Fibroblast of the aortic adventitia (primary cell): ENCODE data around the gene PEPD. TPM values are rescaled to one million over a fixed set of nuclear protein-coding genes. Genes with fewer than 3 reads are reported as not detected.

Experiments used
- DNase-seq: peaks from one replicate; pipeline ENCODE4 v3.0.0-alpha.2; 2010; ENCODE audit warnings: low read depth
- H3K4me3 ChIP-seq: 2 replicates; pipeline ENCODE4 v1.5.1; 2011; ENCODE audit warnings: low read depth, mild to moderate bottlenecking, control low read depth, low read length, moderate library complexity
- total RNA-seq: library from RNA; depleted of rRNA; stranded (reverse); fragments of >200 nt; gene quantifications from 2 replicates; pipeline ENCODE4 v1.2.3, GENCODE V29; 2012; ENCODE audit warnings: low replicate concordance
- TF ChIP-seq, protein P1 (sequence below): IDR thresholded peaks from 2 replicates; pipeline ENCODE4 v1.5.1; 2011; ENCODE audit warnings: mild to moderate bottlenecking, low read length, control low read depth, inconsistent platforms; ENCODE audit not compliant: insufficient read depth

The PEPD gene
- total RNA-seq, 1 donor = 65.0 TPM

DNA sequence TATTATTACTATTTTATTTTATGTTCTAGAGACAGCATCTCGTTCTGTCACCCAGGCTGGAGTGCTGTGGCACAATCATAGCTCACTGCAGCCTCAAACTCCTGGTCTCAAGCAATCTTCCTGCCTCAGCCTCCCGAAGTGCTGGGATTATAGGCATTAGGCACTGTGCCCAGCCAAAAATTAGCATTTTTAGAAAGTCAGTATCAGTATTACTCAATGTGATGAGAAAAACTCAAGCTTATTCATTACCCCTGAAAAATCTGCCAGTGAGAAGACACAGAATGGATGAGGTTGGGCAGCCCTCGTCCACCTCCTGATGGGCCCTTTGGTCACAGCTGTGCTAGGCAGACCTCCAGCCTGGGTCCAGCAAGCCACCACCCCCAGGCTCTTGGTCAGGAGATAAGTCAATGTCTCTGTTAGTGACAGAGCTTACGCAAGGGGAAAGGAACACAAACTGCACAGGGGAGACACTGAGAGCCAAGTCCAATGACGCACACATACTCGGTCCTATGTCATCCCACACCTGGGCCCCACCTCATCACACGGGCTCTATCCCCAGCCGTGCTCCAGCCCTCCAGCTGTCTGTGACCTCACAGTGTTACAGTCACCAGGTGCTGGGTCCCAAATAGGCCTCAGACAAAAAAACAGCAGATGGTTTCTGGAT, 19.8 kb downstream of the PEPD start:
- no peak for DNase-seq
- no peak overlapping the region for H3K4me3 ChIP-seq
- TF ChIP-seq, protein P1, sequence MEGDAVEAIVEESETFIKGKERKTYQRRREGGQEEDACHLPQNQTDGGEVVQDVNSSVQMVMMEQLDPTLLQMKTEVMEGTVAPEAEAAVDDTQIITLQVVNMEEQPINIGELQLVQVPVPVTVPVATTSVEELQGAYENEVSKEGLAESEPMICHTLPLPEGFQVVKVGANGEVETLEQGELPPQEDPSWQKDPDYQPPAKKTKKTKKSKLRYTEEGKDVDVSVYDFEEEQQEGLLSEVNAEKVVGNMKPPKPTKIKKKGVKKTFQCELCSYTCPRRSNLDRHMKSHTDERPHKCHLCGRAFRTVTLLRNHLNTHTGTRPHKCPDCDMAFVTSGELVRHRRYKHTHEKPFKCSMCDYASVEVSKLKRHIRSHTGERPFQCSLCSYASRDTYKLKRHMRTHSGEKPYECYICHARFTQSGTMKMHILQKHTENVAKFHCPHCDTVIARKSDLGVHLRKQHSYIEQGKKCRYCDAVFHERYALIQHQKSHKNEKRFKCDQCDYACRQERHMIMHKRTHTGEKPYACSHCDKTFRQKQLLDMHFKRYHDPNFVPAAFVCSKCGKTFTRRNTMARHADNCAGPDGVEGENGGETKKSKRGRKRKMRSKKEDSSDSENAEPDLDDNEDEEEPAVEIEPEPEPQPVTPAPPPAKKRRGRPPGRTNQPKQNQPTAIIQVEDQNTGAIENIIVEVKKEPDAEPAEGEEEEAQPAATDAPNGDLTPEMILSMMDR = no peak

DNA sequence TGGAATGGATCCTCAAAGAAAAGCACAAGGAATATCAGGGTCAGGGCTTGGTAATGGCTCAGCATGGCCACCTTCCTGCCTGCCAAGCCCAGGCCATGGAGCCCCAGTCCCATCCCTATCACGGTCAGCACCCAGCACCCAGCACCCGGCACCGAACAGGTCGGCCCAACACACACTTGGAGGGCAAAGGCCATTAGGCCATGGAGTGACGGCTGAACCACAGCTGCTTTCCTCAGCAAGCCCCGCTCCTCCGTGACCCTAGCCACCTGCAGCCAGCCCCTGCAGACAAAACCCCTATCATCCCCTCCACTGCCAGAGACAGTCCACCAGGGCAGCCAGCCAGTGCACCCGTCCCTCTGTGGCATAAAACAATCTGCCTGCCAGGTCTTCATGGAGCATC, 20.6 kb downstream of the PEPD start:
- TF ChIP-seq, protein P1 = no peak
- no peak overlapping the region for H3K4me3 ChIP-seq
- DNase-seq = no peak

DNA sequence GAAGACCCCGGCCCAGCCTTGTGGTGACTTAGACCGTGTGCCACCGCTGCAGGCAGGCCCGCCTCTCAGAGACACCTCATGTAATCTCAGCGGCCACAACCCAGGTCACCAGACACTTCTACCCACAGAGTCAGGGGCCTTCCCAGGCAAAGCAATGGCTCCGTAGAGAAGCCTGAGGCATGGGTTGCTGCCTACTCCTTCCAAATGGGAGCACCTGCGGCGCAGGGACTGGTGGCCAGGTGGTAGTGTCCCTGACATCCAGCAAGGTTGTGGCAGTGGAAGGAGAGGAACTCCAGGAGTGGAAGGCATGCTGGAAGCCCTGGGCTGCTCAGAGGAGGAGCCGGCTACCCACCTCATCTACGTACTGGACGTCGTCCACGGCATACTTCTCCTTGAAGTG, 21.0 kb downstream of the PEPD start:
- no peak overlapping the region for H3K4me3 ChIP-seq
- TF ChIP-seq, protein P1 = no peak
- no peak for DNase-seq

DNA sequence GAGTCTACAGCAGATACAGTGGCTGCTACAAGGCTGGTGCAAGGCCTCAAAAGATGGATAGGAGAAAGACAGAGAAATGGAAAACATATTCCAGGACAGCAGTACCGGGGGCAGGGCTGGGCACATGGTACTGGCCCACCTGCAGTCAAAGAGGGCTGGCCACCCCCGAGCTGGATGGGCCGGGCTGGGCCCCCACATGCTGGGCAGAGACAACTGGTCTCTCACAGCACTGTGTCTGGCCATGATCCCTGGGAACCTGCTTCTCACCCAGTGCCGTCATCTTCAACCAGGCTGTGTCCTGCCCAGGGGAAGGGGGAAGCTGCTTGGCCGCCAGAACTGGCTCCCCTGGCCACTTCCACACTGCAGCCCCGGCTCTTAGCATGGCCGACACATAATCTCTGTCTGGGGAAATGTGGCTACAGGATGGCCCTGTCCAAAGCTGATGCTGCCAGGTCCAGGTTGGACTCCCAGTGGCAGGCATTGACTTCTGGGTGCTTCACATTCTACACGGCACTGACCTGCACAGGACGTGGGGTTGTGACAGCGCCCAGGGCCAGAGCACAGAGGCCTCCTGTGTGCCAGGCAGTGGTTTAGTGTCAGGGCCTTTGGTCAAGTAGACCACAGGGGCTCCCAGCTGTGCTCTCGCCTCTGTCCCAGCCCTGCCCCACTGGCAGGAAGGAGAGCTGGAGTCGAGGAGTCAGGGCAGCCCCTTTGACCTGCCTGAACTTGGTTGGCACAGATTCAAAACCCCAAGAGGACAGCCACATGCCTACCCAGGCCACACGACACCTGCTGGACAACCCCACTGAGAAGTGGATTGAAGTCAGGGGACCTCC, 21.7 kb downstream of the PEPD start:
- TF ChIP-seq, protein P1 = no peak
- H3K4me3 ChIP-seq = no peak overlapping the region
- DNase-seq = no peak

DNA sequence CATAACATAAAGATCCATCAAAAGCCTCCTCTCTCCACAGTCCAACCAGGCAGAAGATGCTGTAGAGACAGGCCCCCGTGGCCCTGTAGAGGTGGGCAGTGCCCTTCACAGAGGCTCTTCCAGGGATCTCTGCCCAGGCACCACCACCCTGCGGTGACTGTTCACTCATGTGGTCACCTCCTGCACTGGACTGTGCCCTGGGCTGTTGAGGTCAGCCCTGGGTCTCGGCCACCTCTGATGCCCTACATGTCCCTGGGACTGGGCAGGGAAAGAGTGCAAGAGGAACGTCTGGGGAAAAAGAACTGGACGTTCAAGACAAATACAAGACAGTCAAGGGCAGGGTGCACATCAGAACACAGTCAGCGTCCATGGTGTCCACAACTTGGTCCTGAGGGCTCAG, 22.3 kb downstream of the PEPD start:
- no peak overlapping the region for H3K4me3 ChIP-seq
- no peak for DNase-seq
- TF ChIP-seq, protein P1 = no peak

DNA sequence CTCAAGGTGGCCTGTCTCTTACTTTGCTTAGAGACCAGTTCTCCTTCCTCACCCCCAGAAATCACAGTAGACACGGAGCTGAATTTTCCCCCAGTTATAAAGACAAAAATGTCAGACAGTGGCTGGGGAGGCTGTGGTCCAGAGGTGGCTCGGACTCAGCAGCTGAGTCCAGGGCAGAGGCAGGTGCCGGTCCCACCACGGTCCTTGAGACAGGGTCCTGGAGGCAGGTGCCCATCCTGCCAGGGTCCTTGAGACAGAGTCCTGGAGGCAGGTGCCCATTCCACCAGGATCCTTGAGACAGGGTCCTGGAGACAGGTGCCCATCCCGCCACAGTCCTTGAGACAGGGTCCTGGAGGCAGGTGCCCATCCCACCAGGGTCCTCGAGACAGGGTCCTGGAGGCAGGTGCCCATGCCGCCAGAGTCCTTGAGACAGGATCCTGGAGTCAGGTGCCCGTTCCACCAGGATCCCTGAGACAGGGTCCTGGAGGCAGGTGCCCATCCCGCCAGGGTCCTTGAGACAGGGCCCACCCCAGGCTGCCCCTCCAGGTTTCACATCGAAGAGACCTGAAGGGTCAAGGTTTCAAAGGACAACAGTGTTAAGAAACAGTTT, 23.1 kb downstream of the PEPD start:
- no peak for DNase-seq
- TF ChIP-seq, protein P1 = no peak
- no peak overlapping the region for H3K4me3 ChIP-seq
